GM23248 (cell line): ENCODE results near the gene SPEN. TPM values are rescaled to one million over a fixed set of nuclear protein-coding genes. Genes with fewer than 3 reads are reported as not detected.
A peak's percentile ranks its signal among the peaks of the same experiment; 100 is the strongest.

Experiments used
- DNase-seq: peaks from one replicate; pipeline ENCODE4 v3.0.0-alpha.2; 2015
- H2AFZ ChIP-seq: fragments of 200-600 bp; sonication (generic); 2 replicates; pipeline ENCODE4 v1.6.1; 2016; ENCODE audit warnings: antibody characterized with exemption
- H3F3A ChIP-seq: fragments of 200-600 bp; sonication (generic); 2 replicates; pipeline ENCODE4 v1.6.1; 2016; ENCODE audit warnings: mild to moderate bottlenecking, antibody characterized with exemption, mixed run types; ENCODE audit not compliant: insufficient read depth
- H3K27ac ChIP-seq: fragments of 200-600 bp; sonication (generic); 2 replicates; pipeline ENCODE4 v1.5.1; 2016; ENCODE audit warnings: mild to moderate bottlenecking
- H3K27me3 ChIP-seq: fragments of 200-600 bp; sonication (generic); replicated peaks from 2 replicates; pipeline ENCODE4 v1.6.1; 2016; ENCODE audit warnings: mild to moderate bottlenecking; ENCODE audit not compliant: insufficient read depth
- H3K36me3 ChIP-seq: fragments of 200-600 bp; sonication (generic); 2 replicates; pipeline ENCODE4 v1.6.1; 2016; ENCODE audit warnings: low read depth, mild to moderate bottlenecking
- H3K4me1 ChIP-seq: fragments of 200-600 bp; sonication (generic); 2 replicates; pipeline ENCODE4 v1.6.1; 2016; ENCODE audit warnings: mild to moderate bottlenecking; ENCODE audit not compliant: insufficient read depth
- H3K4me2 ChIP-seq: fragments of 200-600 bp; sonication (generic); one replicate; pipeline ENCODE4 v1.6.1; 2016; ENCODE audit warnings: mild to moderate bottlenecking; ENCODE audit not compliant: unreplicated experiment
- H3K4me3 ChIP-seq: fragments of 200-600 bp; sonication (generic); 2 replicates; pipeline ENCODE4 v1.5.1; 2016; ENCODE audit warnings: mild to moderate bottlenecking
- H3K79me2 ChIP-seq: fragments of 200-600 bp; sonication (generic); 2 replicates; pipeline ENCODE4 v1.6.1; 2016; ENCODE audit warnings: mild to moderate bottlenecking; ENCODE audit not compliant: insufficient read depth
- H3K9ac ChIP-seq: fragments of 200-600 bp; sonication (generic); 2 replicates; pipeline ENCODE4 v1.6.1; 2016; ENCODE audit warnings: mild to moderate bottlenecking
- H3K9me2 ChIP-seq: fragments of 200-600 bp; sonication (generic); 2 replicates; pipeline ENCODE4 v1.6.1; 2016; ENCODE audit warnings: mixed run types, mild to moderate bottlenecking, moderate library complexity; ENCODE audit not compliant: insufficient read depth
- H3K9me3 ChIP-seq: fragments of 200-600 bp; sonication (generic); one replicate; pipeline ENCODE4 v1.6.1; 2017; ENCODE audit warnings: low read depth
- H4K20me1 ChIP-seq: fragments of 200-600 bp; sonication (generic); 2 replicates; pipeline ENCODE4 v1.6.0; 2016; ENCODE audit not compliant: insufficient read depth
- EZH2 ChIP-seq: fragments of 200-600 bp; sonication (generic); IDR thresholded peaks from 2 replicates; pipeline ENCODE4 v1.6.1; 2018; ENCODE audit warnings: antibody characterized with exemption, mild to moderate bottlenecking; ENCODE audit not compliant: insufficient read depth, poor library complexity, severe bottlenecking
- EZH2phosphoT487 ChIP-seq: fragments of 200-600 bp; sonication (generic); IDR thresholded peaks from 2 replicates; pipeline ENCODE4 v1.6.1; 2018; ENCODE audit warnings: antibody characterized with exemption, moderate library complexity, mild to moderate bottlenecking, low read depth; ENCODE audit not compliant: insufficient read depth
- WGBS, 2 experiments: methylation state at CpG; one replicate each; pipeline ENCODE4 v1.1.6; 2015 to 2017; ENCODE audit warnings: low lambda C conversion rate in 2 of 2, low coverage in 1 of 2; ENCODE audit errors: missing lambda C conversion rate in 2 of 2; 5-methylcytosine and 5-hydroxymethylcytosine counted together
- in situ Hi-C: fragments of 300-500 bp; cut with MboI; formaldehyde crosslinking; loops from 2 replicates; pipeline ENCODE4 v1.15.0; 2020
- polyA plus RNA-seq: library from polyadenylated mRNA; unstranded; fragments of >200 nt; fragmentation: Nextera tagmentation; extraction: Ambion mirVana; gene quantifications from 2 replicates; pipeline ENCODE4 v1.2.1, GENCODE V29; 2016
- total RNA-seq: library from RNA; depleted of rRNA; stranded (reverse); fragments of >200 nt; shearing (Covaris generic); gene quantifications from 2 replicates; pipeline ENCODE4 v1.2.3, GENCODE V29; 2014

The SPEN gene
- total and polyA plus RNA-seq, 2 experiments from 2014 or later: 16.5 to 17.2 TPM

GRCh38 chr1:15981679-15982078, 134.2 kb downstream of the SPEN start:
- no peak overlapping the region for H3K4me3 ChIP-seq
- no peak overlapping the region for H3K4me2 ChIP-seq
- no peaks in the 10 kb centered on the region for H3K9me3 ChIP-seq
- H3K27me3 ChIP-seq: no peaks in the 10 kb centered on the region
- DNase-seq: no peak
- H3K27ac ChIP-seq: no peak overlapping the region
- WGBS, 2 experiments: 75 to 79% methylated on average over 3 of the region's 3 CpGs
- no peaks in the 10 kb centered on the region for H3K36me3 ChIP-seq
- no peaks in the 10 kb centered on the region for H4K20me1 ChIP-seq
- H3F3A ChIP-seq: no peaks in the 10 kb centered on the region; the same call in 1 of the 2 replicates
- no peak overlapping the region for H3K9ac ChIP-seq
- TF ChIP-seq EZH2 (no peak), EZH2phosphoT487 (no peak)
- in situ Hi-C loops: no loop called here
- H3K9me2 ChIP-seq: no peaks in the 10 kb centered on the region
- no peak overlapping the region for H2AFZ ChIP-seq
- H3K79me2 ChIP-seq: no peaks in the 10 kb centered on the region
- 0 out of 2 replicates have a peak, but pooled peaks cover 7% of the 10 kb centered on the region for H3K4me1 ChIP-seq

- peak overlapping the region; percentile 4; the same call in 1 of the 2 replicates for H2AFZ ChIP-seq
- no peak overlapping the region for H3K4me2 ChIP-seq
- H3F3A ChIP-seq: no peaks in the 10 kb centered on the region; the same call in 1 of the 2 replicates
- 0 out of 2 replicates have a peak, but pooled peaks cover 7% of the 10 kb centered on the region for H3K4me1 ChIP-seq
- H3K9me2 ChIP-seq: no peaks in the 10 kb centered on the region
- WGBS, 2 experiments: 0 to 3% methylated on average over 1 of the region's 1 CpG
- no peaks in the 10 kb centered on the region for H3K79me2 ChIP-seq
- H3K4me3 ChIP-seq: no peak overlapping the region
- DNase-seq: no peak
- no peaks in the 10 kb centered on the region for H4K20me1 ChIP-seq
- TF ChIP-seq EZH2 (no peak), EZH2phosphoT487 (no peak)
- H3K27me3 ChIP-seq: no peaks in the 10 kb centered on the region
- in situ Hi-C loops: no loop called here
- no peak overlapping the region for H3K9ac ChIP-seq
- no peaks in the 10 kb centered on the region for H3K36me3 ChIP-seq
- peak overlapping the region; percentile 34 for H3K27ac ChIP-seq
- no peaks in the 10 kb centered on the region for H3K9me3 ChIP-seq
Measured at GRCh38 chr1:15983275-15983674, 135.8 kb downstream of the SPEN start.

- no peak overlapping the region for H2AFZ ChIP-seq
- H3K4me3 ChIP-seq: no peak overlapping the region
- no peaks in the 10 kb centered on the region; the same call in 1 of the 2 replicates for H3F3A ChIP-seq
- H3K9ac ChIP-seq: no peak overlapping the region
- no peaks in the 10 kb centered on the region for H3K79me2 ChIP-seq
- DNase-seq: no peak
- H3K4me1 ChIP-seq: 0 out of 2 replicates have a peak, but pooled peaks cover 7% of the 10 kb centered on the region
- no peaks in the 10 kb centered on the region for H3K9me2 ChIP-seq
- H3K4me2 ChIP-seq: no peak overlapping the region
- no peaks in the 10 kb centered on the region for H3K36me3 ChIP-seq
- in situ Hi-C loops: no loop called here
- no peaks in the 10 kb centered on the region for H3K27me3 ChIP-seq
- H4K20me1 ChIP-seq: no peaks in the 10 kb centered on the region
- TF ChIP-seq EZH2 (no peak), EZH2phosphoT487 (no peak)
- WGBS, 2 experiments: 59 to 60% methylated on average over 4 to 5 of the region's 5 CpGs
- H3K9me3 ChIP-seq: no peaks in the 10 kb centered on the region
- H3K27ac ChIP-seq: no peak overlapping the region
Measured at GRCh38 chr1:15985611-15986297, 138.2 kb downstream of the SPEN start.

DNA sequence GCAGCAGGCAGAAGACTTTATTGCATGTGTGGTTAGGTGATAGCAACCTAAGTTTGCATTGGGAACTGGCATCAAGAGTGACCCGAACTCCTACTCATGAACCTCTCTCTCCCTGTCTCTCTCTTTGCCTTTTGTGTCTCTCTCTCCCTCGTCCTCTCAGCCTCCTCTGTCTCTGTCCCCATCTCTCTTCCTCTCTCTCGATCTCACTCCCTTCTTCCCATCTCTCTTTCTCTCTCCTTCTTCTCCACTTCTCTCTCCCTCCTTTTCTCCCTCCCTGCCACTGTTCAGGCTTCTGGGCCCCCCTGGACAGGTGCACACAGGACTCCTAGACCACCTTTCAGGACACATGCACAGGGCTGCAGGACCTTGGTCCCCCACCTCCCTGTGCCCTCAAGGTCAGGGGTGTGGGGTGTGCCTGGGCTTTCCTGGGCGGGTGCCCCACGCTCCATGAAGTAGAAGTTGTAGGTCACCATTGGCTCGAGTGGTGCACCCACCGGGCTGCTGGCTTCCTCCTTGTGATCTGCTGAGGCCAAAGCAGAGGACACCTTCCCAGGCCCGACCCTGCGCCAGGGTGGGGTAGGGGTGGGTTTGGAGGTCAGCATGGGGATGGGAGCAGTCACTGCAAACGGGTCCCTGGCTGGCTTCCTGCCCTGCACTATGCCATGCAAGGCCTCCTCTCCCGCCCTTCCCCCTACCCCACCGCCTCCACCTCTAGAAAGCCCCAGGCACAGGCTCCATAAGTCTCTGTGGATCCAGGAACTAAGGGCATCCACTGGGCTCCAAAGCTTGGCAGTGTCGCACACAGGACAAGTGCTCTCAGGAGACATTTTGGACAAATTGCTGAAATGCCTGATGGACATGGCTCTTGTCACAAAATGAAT, 141.6 kb downstream of the SPEN start:
- Histone ChIP-seq H3K9ac (no peak overlapping the region), H3K9me2 (no peaks in the 10 kb centered on the region), H4K20me1 (no peaks in the 10 kb centered on the region), H3K27me3 (no peaks in the 10 kb centered on the region), H2AFZ (no peak overlapping the region), H3K79me2 (no peaks in the 10 kb centered on the region), H3K9me3 (no peaks in the 10 kb centered on the region), H3K4me3 (no peak overlapping the region), H3K4me1 (no peaks in the 10 kb centered on the region), H3K4me2 (no peak overlapping the region), H3K36me3 (no peaks in the 10 kb centered on the region), H3F3A (no peaks in the 10 kb centered on the region), H3K27ac (no peak overlapping the region)
- DNase-seq: no peak
- in situ Hi-C loops: no loop called here
- WGBS, 2 experiments: 91 to 95% methylated on average over 8 to 13 of the region's 13 CpGs
- TF ChIP-seq EZH2phosphoT487 (no peak), EZH2 (no peak)
